HG02623 (cell line): ENCODE results near the gene ZNF792.
A peak's percentile ranks its signal among the peaks of the same experiment; 100 is the strongest.
"Not testable (repeated sequence)": the region's sequence is repeated elsewhere in the genome, so short reads cannot be mapped to it uniquely, and the experiment has no call there.

ENCODE experiments used
- ATAC-seq: cut with Tn5 transposase; IDR thresholded peaks from one replicate; pipeline ENCODE4 v1.9.1; 2021; ENCODE audit warnings: moderate library complexity; ENCODE audit not compliant: unreplicated experiment

ZNF792 gene

DNA sequence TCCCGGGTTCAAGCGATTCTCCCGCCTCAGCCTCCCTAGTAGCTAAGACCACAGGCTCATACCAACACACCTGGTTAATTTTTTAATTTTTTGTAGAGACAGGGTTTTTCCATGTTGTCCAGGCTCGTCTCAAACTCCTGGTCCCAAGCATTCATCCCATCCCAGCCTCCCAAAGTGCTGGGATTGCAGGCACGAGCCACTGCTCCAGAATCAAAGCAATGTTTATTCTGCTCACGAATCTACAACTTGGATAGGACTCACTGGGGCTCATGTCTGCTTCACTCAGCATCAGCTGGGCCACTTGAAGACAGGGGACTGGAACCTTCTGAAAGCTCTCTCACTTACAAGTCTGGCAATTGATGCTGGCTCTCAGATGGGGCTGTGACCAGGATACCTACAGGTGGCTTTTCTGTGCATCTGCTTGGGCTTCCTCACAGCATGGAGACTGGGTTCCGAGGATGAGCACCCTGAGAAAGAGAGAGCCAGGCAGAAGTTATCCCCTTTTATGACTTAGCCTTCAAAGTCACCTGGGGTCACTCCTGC is 8.2 kb upstream of the ZNF792 start:
- no peak for ATAC-seq

- not testable (repeated sequence) for ATAC-seq
Observed at GRCh38 chr19:34970185-34970780, 6.3 kb upstream of the ZNF792 start.

- ATAC-seq = no peak
Observed at GRCh38 chr19:34969721-34970120, 5.7 kb upstream of the ZNF792 start.

DNA sequence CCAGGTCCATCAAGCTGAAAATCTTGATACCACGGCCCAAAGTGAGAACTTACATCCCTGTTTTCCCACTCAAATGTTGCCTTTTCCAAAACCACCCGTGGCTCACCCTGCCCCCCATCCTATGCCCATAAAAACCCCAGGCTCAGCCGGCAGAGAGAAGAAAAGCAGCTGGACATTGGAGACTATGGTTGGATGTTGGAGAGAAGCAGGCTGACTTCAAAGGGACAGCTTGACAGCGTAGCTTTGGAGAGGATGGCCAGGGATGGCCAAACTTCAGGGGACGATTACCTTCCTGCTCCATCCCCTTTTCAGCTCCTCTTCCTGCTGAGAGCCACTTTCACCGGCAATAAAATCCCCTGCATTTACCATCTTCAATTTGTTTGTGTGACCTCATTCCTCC is 3.5 kb upstream of the ZNF792 start:
- ATAC-seq = no peak

- ATAC-seq = not testable (repeated sequence)
Observed at GRCh38 chr19:34965505-34965904, 1.5 kb upstream of the ZNF792 start.

DNA sequence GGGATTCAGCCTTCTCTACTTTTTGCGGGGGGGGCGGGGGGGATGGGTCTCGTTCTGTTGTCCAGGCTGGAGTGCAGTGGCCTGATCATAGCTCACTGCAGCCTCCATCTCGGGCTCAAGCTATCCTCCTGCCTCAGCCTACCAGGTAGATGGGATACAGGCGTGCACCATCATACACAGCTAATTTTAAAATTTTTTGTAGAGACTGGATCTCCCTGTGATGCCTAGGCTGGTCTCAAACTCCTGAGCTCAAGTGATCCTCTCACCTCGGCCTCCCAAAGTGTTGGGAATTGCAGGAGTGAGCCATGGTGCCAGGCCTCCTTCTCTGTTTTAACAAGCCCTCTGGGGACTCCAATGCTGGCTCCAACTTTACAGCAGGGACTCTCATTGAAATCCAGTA is 569 bp upstream of the ZNF792 start:
- ATAC-seq = no peak

DNA sequence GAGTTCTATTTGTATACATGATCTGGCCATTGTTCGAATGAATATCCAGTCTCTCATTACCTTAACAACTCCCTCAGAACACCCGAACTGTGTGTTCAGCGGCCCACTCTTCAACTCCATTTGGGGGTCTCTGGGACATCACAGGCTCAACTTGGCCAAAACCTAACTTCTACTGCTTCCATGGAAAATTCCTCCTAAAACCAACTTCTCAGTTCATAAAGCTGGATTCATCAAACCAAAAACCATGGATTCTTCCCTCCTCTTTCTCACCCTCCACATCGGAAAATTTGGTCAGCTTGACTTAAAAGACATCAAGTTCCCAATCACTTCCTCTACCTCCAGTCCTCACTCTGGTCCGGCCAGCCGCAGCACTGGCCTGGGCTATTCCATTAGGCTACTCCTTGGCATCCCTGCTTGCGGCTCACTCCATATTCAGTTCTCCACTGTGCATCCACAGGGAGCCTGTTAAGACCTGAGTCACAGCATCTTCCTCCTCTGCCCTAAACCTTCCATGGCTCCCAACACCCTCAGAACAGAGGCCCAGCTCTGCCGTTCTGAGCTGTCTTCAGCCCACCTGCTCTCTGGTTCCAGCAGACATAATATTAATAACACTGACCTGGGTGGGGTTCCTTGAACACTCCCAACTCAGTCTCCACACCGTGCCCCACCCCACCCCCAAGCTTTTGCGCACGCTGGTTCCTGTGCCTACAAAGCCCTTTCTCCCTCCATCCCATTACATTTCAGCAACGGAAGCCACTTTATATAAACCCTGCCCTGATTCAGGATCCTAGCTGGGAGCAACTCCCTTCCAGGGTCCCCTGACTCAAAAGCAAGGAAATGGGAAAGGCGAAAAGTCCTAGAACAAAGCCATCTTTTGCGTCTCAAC is 1.1 kb downstream of the ZNF792 start:
- no peak for ATAC-seq

DNA sequence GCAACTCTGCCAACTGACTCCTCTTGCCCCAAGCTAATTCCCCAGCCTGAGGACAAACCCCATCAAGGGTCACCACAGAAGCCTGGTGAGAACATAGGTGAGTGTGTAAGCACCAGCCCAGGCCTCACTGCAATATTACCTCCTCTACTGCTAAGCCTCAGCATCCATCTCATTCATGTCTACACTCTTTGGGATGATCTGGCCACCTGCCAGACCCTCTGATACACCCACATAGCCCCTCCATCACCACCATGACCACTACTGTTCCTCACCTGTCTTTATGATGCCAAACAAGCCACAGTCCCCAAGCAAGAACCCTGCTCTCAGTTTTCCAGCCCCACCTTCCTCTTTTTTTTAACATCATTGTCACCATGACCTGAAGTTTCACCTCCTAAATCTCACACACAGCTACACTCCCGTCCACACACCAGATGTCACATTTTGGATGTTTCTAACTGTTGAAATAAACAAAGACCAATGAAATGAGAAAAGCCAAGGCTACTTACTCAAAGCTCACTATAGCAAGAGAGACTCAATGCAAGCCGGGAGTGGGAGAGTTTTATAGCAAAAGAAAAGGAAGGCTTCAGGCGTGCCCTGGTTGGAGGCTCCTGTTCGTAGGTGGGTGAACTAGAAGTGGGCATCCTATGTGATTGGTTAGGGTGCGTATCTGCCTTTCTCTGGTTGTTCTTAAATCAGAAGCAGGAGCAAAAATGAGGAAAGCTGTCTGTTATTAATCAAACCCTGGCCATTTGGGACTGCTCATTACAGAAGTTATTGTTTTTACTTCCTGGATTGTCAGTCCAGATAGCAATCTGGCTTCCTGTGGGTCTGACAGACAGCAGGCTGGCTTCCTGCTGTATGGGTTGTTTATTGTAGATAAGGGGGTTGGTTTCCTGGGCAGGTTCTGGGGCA is 2.0 kb downstream of the ZNF792 start:
- ATAC-seq = no peak

- no peak for ATAC-seq
Observed at GRCh38 chr19:34960940-34961679, 2.9 kb downstream of the ZNF792 start.

- ATAC-seq = no peak
Observed at GRCh38 chr19:34960103-34960805, 3.8 kb downstream of the ZNF792 start.

DNA sequence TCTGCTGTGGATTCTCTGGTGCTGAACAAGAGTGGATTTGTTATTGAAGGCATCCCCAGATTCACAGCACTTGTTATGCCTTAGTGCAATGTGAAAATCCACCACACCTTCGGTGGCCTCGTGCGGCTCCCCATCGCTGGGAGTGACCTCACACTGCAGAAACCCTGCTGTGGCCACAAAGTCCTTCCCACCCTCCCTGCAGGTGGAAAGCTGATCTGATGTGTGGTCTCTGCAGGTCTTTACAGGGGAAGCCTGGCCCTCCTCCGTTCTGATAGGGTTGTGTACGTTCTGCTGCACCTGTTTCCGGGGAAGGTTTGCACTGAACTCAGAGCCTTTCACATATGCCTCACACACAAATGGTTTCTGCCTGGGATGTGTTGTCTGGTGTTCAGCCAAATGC is 5.0 kb downstream of the ZNF792 start:
- no peak for ATAC-seq

GRCh38 chr19:34957830-34958751 is 5.9 kb downstream of the ZNF792 start:
- no peak for ATAC-seq

GRCh38 chr19:34953092-34953491 is 10.9 kb downstream of the ZNF792 start:
- no peak for ATAC-seq

GRCh38 chr19:34943861-34944573 is 20.0 kb downstream of the ZNF792 start:
- ATAC-seq = no peak

GRCh38 chr19:34938886-34939285 is 25.1 kb downstream of the ZNF792 start:
- no peak for ATAC-seq

DNA sequence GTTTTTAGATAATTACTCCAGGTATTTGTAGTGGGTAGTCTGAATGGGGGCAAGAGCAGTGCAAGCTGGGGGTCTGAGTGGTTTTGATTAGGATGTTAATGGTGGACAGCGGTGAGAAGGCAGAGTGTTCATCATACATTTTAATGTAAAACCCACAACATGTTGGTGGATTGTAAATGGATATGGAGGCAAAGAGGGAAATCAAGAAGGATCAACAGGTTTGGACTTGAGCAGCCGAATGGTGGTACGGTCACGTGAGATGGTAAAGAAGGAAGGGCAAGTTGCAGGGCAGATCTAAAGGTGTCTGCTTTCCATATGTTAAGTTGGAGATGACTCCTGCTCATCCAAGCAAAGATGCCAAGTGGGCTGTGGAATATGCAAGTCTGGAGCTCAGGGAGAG is 27.8 kb downstream of the ZNF792 start:
- ATAC-seq = no peak

DNA sequence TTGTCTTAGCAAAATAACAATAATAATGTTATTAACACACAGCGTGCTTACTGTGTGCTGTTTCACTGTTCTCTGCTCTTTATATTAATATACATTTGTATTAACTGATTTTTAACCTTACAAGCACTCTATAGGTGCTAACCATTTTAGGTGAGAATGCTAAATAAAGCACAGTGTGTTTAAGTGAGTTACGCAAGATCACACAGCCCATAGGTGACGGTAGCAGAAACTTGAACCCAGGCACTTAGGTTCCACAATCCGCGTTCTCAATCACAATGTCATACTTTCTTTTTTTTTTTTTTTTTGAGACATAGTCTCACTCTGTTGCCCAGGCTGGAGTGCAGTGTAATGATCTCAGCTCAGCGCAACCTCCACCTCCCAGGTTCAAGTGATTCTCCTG is 31.5 kb downstream of the ZNF792 start:
- ATAC-seq = no peak

GRCh38 chr19:34926685-34927375 is 37.2 kb downstream of the ZNF792 start, which contains the start of gene ZNF30:
Gene ZNF30 (plus strand): TSS chr19:34926903. CDS start chr19:34929948, 3,045 bp downstream.
- ATAC-seq = peak; percentile 88
